Measurements from ENCODE around the gene ATP6AP1. TPM values are rescaled to one million over a fixed set of nuclear protein-coding genes. Genes with fewer than 3 reads are reported as not detected.

ATP6AP1 gene
- total RNA-seq, 2 donors from 2014 or later: 50.3 to 77.7 TPM

DNA sequence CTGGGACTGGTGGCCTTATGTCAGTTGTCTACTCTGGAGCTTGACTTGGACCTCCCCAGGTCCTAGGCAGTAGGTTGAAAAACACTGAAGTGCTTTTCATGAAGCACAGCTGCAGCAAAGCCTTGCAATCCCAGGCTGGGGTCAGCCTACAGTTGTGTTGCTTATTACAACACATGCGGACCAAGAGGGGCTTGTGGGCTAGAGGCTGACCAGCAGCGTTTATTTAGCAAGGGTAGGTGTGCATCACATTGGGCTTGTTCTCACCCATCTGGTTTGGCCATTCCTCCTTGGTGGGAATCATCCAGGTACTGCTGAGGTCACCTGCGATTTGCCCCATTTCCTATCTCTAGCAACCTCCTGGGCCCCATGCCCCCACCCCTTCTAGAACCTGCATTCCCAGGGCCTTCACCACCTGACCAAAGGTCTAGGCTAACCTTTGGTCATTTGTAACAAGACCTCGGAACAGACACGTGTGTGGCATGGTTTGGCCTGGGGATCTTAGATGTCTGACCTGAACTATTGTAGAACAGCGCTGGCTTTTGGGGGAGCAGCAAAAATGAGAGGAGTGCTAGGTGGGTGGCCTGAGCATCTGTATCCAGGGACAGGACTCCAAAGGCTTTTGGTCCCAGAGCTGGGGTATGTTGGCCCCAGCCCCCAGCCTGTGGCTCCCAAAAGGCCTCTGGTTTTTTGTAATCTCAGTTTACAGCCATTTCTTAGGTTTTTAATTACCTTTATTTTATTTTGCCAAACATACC lies 27.3 kb upstream of the ATP6AP1 start:
- Histone ChIP-seq H3K4me3 (no peak overlapping the region), H3K4me1 (peaks cover 0 to 18% of the 10 kb centered on the region in 2 donors), H3K27me3 (no peaks in the 10 kb centered on the region), H3K9me3 (no peaks in the 10 kb centered on the region), H3K36me3 (peaks cover 27% of the 10 kb centered on the region), H3K27ac (no peak overlapping the region)
- TF ChIP-seq CTCF (IDR thresholded peaks at IDR 0.05): no peak
- DNase-seq (ENCODE audit: low spot score): no peak

DNA sequence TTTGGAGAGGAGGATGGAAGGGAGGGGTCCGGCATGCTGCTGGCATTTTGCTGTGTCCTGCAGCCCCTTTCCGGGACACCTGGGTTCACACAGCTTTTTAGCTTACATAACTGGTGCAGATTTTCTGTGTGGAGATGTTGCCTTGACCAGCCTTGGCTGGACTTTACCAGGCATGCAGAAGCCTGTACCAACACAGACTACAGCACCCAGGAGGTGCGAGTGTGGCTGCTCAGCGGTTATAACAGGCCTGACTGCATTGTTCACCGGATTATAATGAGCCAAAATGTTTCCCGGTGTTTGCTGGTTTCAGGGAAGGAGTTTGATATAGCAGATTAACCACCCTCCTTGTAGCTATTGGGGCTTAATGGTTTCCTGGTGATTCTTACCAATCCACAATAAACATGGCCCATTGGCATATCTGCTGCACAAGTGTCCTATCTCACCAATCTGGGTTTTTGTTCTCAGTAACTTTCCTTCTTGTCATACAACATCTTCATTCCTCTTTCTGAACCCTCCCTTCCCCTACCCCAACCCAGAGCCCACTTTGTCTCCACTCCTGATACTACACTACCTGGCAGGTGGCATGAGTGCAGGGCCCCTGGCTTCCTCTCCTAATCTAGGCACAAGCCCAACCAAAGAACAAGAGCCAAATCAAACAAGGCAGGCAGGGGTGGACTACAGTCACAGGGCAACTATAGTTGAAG lies 26.4 kb upstream of the ATP6AP1 start:
- Histone ChIP-seq H3K4me3 (no peak overlapping the region), H3K36me3 (peaks cover 27% of the 10 kb centered on the region), H3K27ac (no peak overlapping the region), H3K27me3 (no peaks in the 10 kb centered on the region), H3K4me1 (peaks cover 0 to 14% of the 10 kb centered on the region in 2 donors), H3K9me3 (no peaks in the 10 kb centered on the region)
- no peak for DNase-seq (ENCODE audit: low spot score)
- no peak for TF ChIP-seq CTCF (IDR thresholded peaks at IDR 0.05)

GRCh38 chrX:154402622-154403127 lies 25.8 kb upstream of the ATP6AP1 start:
- Histone ChIP-seq H3K27me3 (no peaks in the 10 kb centered on the region), H3K36me3 (peaks cover 27% of the 10 kb centered on the region), H3K4me3 (no peak overlapping the region), H3K27ac (no peak overlapping the region), H3K4me1 (peaks cover 0 to 14% of the 10 kb centered on the region in 2 donors), H3K9me3 (no peaks in the 10 kb centered on the region)
- DNase-seq (ENCODE audit: low spot score): no peak
- TF ChIP-seq CTCF (IDR thresholded peaks at IDR 0.05): no peak

GRCh38 chrX:154403192-154403591 lies 25.3 kb upstream of the ATP6AP1 start:
- Histone ChIP-seq H3K27me3 (no peaks in the 10 kb centered on the region), H3K9me3 (no peaks in the 10 kb centered on the region), H3K36me3 (peaks cover 27% of the 10 kb centered on the region), H3K4me1 (peaks cover 0 to 14% of the 10 kb centered on the region in 2 donors), H3K27ac (no peak overlapping the region), H3K4me3 (no peak overlapping the region)
- DNase-seq (ENCODE audit: low spot score): no peak
- TF ChIP-seq CTCF (IDR thresholded peaks at IDR 0.05): no peak

DNA sequence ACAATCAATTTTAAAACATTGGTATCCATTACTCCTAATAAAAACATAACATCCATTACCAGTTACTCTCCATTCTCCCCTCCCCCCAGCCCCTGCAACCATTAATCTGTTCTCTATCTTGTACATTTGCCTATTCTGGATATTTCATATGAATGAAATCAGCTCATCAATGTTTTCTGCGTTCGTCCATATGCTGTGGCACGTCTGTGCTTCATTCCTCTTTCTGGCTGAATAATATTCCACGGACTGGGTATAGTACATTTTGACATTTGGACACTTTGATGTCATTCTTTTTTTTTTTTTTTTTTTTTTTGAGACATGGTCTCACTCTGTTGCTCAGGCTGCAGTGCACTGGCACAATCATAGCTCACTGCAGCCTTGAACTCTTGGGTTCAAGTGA lies 24.6 kb upstream of the ATP6AP1 start:
- DNase-seq (ENCODE audit: low spot score): no peak
- Histone ChIP-seq H3K36me3 (peaks cover 27% of the 10 kb centered on the region), H3K9me3 (no peaks in the 10 kb centered on the region), H3K27ac (no peak overlapping the region), H3K4me1 (peaks cover 0 to 14% of the 10 kb centered on the region in 2 donors), H3K27me3 (no peaks in the 10 kb centered on the region), H3K4me3 (no peak overlapping the region)
- no peak for TF ChIP-seq CTCF (IDR thresholded peaks at IDR 0.05)
